Measurements from ENCODE around the gene DMD.
"Not testable (repeated sequence)": the region's sequence is repeated elsewhere in the genome, so short reads cannot be mapped to it uniquely, and the experiment has no call there.

Gene DMD

DNA sequence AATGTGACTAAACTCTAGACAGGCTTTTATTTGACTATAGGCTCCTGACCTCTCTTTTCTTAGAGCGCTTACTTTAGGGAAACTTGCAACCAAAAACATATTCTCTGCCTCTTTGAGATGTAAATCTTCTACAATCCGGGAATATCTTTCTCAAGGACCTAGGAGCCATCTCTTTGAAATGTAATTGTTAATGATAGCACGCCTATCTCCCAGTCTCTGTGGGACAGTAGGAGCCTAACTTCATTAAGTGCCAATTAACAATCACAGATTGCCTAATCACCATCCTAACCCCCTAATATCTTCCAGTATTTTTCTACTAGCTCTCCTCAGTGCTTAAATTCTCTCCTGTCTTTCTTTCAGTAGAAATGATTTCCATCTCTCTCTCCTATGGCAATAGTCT lies 628.6 kb downstream of the DMD start:
- no peak for DNase-seq

DNA sequence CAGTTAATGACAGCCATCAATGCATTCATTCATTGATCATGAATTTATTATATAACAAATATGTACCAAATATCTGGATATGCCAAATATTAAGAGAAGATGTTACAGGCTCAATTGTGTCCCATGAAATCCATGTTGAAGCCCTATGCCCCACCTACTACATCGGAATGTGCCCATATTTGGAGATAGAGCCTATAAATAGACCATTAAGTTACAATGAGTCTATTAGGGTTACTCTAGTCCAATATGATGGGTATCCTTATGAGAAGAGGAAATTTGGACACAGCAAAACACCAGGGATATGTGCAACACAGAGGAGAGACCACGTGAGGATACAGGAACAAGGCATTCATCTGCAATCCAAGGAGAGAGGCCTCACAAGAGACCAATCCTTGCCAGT lies 634.5 kb downstream of the DMD start:
- DNase-seq, result no peak

DNA sequence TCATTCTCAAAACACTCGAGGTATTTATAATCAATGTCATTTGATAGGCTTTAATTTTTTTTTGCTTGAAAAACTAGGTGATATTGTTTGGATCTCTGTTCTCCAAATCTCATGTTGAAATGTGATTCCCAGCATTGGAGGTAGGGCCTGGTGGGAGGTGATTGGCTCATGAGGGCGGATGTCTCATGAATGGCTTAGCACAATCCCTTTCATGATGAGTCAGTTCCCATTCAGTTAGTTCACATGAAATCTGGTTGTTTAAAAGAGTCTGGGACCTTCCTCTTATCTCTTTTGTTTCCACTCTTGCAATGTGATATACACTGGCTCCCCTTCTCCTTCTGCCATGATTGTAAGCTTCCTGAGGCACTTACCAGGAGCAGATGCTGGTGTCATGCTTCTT lies 638.7 kb downstream of the DMD start:
- DNase-seq, result no peak

GRCh38 chrX:32571579-32571978 lies 639.8 kb downstream of the DMD start:
- DNase-seq, result no peak

DNA sequence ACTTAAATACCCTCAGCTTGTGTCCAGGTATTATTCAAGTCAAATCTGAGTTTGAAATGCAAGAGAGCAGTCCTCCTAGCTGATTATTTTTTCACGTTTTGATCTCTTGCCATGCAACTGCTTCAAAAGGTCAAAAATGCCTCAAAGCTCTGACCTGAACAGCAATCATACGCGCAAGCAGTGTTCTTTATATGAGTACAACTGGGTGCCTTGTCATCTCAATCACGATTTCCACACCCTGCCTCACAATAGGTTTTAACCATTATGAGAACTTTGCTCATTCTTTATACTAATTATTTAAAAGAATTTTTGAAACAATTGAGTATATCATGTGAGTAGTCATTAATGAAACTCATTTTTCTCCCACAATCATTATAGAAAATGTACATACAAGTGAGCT lies 649.1 kb downstream of the DMD start:
- no peak for DNase-seq

DNA sequence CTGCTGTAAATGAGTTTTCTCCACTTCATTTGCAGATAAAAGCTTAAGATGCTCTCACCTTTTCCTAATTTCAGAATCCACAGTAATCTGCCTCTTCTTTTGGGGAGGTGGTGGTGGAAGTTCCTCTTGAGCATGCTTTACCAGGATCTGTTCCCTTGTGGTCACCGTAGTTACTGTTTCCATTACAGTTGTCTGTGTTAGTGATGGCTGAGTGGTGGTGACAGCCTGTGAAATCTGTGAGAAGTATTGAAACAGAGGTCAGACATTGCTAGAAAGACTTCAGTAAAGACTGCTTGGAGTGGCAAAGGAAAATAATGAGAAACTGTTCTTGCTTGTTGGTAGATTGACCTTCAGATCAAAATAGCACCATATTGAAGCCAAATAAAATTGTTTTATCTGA lies 666.2 kb downstream of the DMD start:
- no peak for DNase-seq

- DNase-seq, result no peak
Observed at GRCh38 chrX:32538554-32538953, 672.8 kb downstream of the DMD start.

- DNase-seq, result no peak
Observed at GRCh38 chrX:32533848-32534247, 677.5 kb downstream of the DMD start.

DNA sequence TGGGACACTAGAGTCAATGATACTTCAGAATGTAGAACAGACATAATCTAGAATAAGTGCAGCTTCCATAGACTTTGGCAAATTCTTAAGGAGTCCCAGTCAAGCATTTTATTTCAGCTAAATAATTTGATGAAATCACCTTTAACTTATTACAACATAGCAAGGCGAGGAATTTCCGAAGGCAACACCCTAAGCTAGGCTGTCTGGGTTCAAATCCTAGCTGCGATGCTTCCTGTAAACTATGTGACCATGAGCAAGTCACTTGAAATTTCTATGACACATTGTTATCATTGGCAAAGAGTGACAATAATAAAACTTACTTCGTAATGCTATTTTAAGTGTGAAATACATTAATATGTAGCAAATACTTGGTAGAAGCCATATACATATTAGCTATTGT lies 679.1 kb downstream of the DMD start:
- no peak for DNase-seq

- DNase-seq, result no peak
Observed at GRCh38 chrX:32530802-32531403, 680.4 kb downstream of the DMD start.

DNA sequence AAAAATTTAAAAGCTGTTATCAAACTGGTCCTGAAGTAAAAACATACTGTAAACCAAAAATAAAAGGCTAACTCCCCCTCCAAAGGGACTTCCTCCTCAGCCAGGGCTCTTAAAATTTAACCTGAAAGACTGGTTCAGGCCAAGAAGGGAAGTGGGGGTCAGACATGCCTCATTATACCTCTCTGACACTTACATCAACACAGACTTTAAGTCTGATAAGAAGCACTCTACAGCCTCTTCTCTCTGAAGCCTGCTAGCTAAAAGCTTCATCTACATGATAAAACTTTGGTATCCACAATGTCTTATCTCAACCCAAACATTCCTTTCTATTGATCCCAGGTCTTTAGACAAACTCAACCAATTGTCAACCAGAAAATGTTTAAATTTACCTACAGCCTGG lies 682.9 kb downstream of the DMD start:
- not testable (repeated sequence) for DNase-seq

- DNase-seq, result no peak
Observed at GRCh38 chrX:32525234-32525633, 686.1 kb downstream of the DMD start.

DNA sequence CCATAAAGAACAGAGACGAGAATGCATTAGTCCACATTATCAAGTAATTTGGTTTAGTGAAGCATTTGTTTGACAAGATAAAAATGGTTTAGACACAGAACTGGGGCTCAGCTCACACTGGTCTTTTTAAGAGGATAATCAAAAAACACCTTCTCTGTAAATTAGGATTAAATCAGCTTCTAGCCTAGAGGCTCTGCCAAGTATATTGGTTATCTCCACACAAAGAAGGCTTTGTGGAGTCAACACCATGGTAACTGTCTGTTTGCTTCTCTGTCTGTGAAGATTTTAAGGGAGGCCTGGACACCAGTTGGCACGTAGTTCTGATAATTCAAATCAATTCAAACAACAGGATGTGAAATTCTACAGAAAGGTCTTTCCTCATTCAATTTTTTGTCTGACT lies 687.0 kb downstream of the DMD start:
- no peak for DNase-seq

GRCh38 chrX:32520789-32521188 lies 690.6 kb downstream of the DMD start:
- DNase-seq, result no peak

DNA sequence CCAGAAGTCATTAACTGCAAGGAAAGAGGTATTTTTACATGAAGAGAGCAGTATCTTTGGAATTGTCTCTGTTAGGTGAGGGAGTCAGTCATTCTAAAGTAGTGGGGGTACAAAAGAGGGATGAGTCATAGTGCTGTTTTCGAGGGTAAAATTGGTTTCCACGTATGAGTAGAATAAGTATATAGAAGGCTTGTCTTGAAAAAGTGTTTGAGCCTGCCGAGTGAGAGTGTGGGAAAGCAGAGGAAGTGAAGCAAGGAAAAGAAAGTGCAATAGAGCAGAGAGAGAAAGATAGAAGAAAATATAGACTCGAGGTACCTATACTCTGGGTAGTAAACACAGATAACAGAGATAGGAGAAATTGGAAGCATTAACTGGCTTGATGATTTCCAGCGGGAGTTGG lies 696.4 kb downstream of the DMD start:
- no peak for DNase-seq

DNA sequence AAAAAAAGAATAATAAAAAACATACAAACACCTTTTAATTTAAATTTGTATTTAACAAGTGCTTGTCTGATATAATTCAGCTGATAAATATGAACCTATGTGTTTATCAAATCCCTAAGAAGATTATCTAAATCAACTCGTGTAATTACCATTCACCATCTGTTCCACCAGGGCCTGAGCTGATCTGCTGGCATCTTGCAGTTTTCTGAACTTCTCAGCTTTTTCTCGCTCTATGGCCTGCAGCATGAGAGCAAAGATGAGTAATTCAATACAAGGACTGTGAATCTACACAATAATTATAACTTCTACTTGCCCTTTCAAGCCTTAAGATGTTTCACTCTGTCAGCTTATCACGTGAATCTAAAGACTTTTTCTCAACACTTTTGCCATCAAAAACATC lies 709.7 kb downstream of the DMD start:
- no peak for DNase-seq

GRCh38 chrX:32496671-32497070 lies 714.7 kb downstream of the DMD start:
- no peak for DNase-seq

DNA sequence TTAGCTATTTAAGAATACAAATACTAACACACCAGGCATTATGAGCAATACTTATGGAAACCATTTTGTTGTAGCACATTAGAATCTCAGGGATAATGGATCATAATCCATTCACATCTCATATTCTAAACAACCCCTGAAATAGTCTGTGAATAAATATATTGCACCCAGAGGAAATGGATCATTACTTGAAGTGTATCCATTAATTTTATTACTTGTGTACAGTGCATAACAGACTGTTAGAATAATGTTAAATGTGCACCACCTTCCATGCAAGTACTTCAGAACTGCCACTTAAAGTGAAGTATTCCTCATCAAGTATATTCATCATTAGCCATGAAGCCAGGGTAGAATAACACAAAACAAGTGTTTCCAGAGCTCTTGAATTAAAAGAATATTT lies 715.5 kb downstream of the DMD start:
- DNase-seq, result no peak

DNA sequence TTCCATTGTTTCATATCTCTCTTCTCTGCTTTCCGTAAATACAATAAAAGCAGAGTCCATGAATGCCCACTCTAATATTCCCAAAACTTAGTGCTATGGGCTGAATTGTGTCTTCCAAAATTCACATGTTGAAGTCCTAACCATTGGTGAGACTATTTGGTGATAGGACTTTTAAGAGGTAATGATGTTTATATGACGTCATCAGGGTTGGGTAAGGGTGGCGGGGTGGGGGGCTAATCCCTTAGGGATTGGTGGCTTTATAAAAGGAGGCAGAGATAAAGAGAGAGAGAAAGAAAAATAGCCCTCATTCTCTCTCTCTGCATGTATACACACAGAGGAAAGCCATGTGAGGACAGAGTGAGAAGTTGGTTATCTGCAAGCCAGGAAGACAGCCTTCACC lies 722.2 kb downstream of the DMD start:
- DNase-seq, result no peak

DNA sequence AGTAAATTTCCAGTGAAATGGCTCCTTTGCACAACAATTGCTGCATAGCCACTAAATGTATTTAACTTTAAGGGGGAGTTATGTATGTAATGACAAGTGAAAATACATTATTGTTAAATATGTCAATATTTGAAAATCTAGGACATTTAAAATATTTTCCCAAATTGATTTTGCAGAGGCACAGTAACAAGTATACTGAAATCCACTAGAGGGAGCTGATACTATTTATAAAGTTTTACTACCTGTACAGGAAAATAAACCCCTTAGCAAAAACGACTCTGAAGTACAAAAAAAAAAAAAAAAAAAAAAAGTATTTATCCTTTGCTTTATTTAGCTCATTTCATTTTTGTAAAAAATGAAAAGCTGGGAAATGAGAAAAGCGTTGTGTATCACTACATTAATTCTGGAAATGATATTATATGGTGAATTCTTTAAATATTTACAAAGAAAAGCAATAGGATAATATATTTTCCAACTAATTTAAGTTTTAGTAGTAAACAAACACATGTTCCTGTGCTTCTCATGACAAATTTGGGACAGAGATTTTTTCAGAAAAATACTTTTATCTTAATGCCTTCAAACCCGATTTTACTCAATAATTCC lies 727.7 kb downstream of the DMD start:
- no peak for DNase-seq

DNA sequence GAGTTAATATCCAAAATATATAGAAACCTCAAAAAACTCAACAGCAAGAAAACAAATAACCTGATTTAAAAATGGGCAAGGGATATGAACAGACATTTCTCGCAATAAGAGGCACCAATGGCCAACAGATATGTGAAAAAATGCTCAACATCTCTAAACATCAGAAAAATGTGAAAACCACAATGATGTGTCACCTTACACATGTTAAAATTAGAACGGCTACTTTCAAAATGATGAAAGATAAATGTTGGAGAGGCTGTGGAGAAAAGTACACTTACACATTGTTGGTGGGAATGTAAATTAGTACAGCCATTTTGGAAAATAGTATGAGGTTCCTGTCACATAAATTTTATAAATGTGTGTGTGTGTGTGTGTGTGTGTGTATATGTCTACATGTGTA lies 731.3 kb downstream of the DMD start:
- no peak for DNase-seq

DNA sequence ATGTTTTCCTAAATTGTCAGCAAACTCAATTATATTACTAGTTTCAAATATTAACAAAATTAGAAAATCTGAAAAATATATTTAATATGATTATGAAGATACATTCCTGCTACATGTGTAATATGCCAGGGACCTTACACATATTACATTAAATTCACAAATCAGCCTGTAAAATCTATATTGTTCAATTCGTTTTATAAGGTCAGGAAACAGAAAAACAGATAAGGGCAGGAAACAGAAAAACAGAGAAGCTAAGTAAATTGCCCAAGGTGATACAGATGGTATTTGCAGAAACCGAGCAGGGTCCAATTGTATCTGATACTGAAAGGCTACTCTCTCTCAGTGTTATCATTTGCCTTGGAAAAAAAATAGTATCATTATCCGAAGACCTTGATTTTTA lies 739.0 kb downstream of the DMD start:
- DNase-seq, result no peak

- no peak for DNase-seq
Observed at GRCh38 chrX:32455704-32456103, 755.6 kb downstream of the DMD start.

GRCh38 chrX:32451954-32452695 lies 759.2 kb downstream of the DMD start:
- DNase-seq, result no peak

DNA sequence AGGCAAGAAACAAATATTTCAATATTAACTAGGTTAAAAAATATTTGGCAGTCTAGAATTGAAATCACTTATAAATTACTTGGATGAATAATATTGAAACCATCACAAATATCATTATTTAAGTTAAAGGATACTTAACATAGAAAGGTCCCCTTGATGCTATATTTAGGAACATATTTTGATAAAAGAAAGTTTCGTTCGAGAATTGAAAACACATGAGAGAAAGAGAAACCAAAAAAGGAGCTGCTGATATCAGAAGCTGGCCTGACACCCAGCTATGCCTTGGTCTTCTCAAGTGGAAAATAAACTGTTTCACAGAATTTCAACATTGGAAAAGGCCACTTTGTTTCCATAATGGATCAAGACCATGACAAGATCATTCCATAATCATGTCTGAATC lies 762.4 kb downstream of the DMD start:
- no peak for DNase-seq
